ENCODE data around the gene FBXO46. TPM values are rescaled to one million over a fixed set of nuclear protein-coding genes. Genes with fewer than 3 reads are reported as not detected.

Gene FBXO46
- total and polyA plus RNA-seq, 10 of the 15 experiments (the other 5 are each of a cell fraction or from before 2014, with no cell fraction given) = 2.5 to 61.5 (median 13.7) TPM

GRCh38 chr19:45766296-45766868 lies 35.7 kb upstream of the FBXO46 start (continued):
- TF ChIP-seq PRDM15 (CRISPR knock-in tag; IDR thresholded peaks at IDR 0.05) = no peak
- TF ChIP-seq NFYB (IDR thresholded peaks at IDR 0.05; ENCODE audit: insufficient read depth, low read depth, low read length) = no peak

- H3K36me3 ChIP-seq (ENCODE audit: control insufficient read depth in 2 of 2, insufficient read depth in 2 of 2, low read length in 1 of 2) = no peaks in the 10 kb centered on the region
- no peaks in the 10 kb centered on the region for H3K27me3 ChIP-seq (replicated peaks in 1 of 2; ENCODE audit: control insufficient read depth in 2 of 2, insufficient read depth in 2 of 2, low read length in 1 of 2)
- POLR2A ChIA-PET = no interaction called here
- H2AFZ ChIP-seq (ENCODE audit: control insufficient read depth, low read depth, low read length) = no peak overlapping the region
- intact Hi-C loops (cut with micrococcal nuclease; ENCODE audit: unreplicated experiment) = loop anchor here (5.0 kb wide), 2 partner anchors 33 to 73 kb away; partner anchors contain the start of genes FBXO46, MEIOSIN, QPCTL and SNRPD2
- ATAC-seq (no peak), DNase-seq (ENCODE audit: low read depth, low spot score) (no peak), FAIRE-seq (no peak)
- H3K4me2 ChIP-seq (ENCODE audit: control insufficient read depth, insufficient read depth) = no peak overlapping the region
- TF ChIP-seq CBX3 (IDR thresholded peaks at IDR 0.05; ENCODE audit: borderline replicate concordance, low read depth) = no peak
- H3K27ac ChIP-seq (ENCODE audit: control insufficient read depth, insufficient read depth) = no peak overlapping the region
- SMC1A ChIA-PET (ENCODE audit: uncharacterized antibody, unreplicated experiment) = no interaction called here
- BruUV-seq (replicated peaks) = no TSS peak
- 86% methylated on average over 23 of the region's 23 CpGs for WGBS (ENCODE audit: insufficient coverage, insufficient replicate concordance, low lambda C conversion rate, missing lambda C conversion rate)
- in situ Hi-C loops (cut with MboI) = no loop called here
- CTCF ChIA-PET = no interaction called here
- peaks cover 4% of the 10 kb centered on the region for H3K4me1 ChIP-seq (ENCODE audit: control insufficient read depth, insufficient read depth, low read length)
- no peak overlapping the region for H3K4me3 ChIP-seq
- RAD21 ChIA-PET (ENCODE audit: unreplicated experiment) = no interaction called here
- H3K79me2 ChIP-seq (ENCODE audit: control insufficient read depth, insufficient read depth, low read length) = no peaks in the 10 kb centered on the region; the same call in 1 of the 2 replicates
- no peak overlapping the region for H3K9ac ChIP-seq (ENCODE audit: control insufficient read depth, insufficient read depth, low read length)
- no peaks in the 10 kb centered on the region for H4K20me1 ChIP-seq (ENCODE audit: control insufficient read depth, insufficient read depth)
- no peaks in the 10 kb centered on the region for H3K9me3 ChIP-seq (replicated peaks; ENCODE audit: control insufficient read depth, insufficient read depth, low read length)
These were observed 35.1 kb upstream of the FBXO46 start for GRCh38 chr19:45765702-45766295.
